Neural cell (in vitro differentiated cells): Measurements from ENCODE around the gene VWA1. TPM values are rescaled to one million over a fixed set of nuclear protein-coding genes. Genes with fewer than 3 reads are reported as not detected.

Experiments used
- H2AFZ ChIP-seq: fragments of 200-600, 300-800 bp; sonication (generic), shearing (Covaris generic); 2 replicates; pipeline ENCODE4 v1.6.0; 2014; ENCODE audit warnings: low read depth, mild to moderate bottlenecking, antibody characterized with exemption, low read length, moderate library complexity
- H3F3A ChIP-seq: fragments of 200-600 bp; shearing (Covaris generic); 2 replicates; pipeline ENCODE4 v1.6.1; 2016; ENCODE audit warnings: mild to moderate bottlenecking, moderate library complexity, mixed read lengths, antibody characterized with exemption, low read length; ENCODE audit not compliant: insufficient read depth, poor library complexity, severe bottlenecking
- H3K27ac ChIP-seq: fragments of 200-600, 300-800 bp; sonication (generic), shearing (Covaris generic); 2 replicates; pipeline ENCODE4 v1.5.1; 2014; ENCODE audit warnings: mild to moderate bottlenecking, low read length, moderate library complexity
- H3K27me3 ChIP-seq: fragments of 300-800, 200-600 bp; sonication (generic), shearing (Covaris generic); 2 replicates; pipeline ENCODE4 v1.6.0; 2014; ENCODE audit warnings: mild to moderate bottlenecking, low read depth, low read length, moderate library complexity; ENCODE audit not compliant: insufficient read depth
- H3K36me3 ChIP-seq: fragments of 300-800, 200-600 bp; sonication (generic), shearing (Covaris generic); 2 replicates; pipeline ENCODE4 v1.5.1; 2014; ENCODE audit warnings: mild to moderate bottlenecking, antibody characterized with exemption, low read length, moderate library complexity; ENCODE audit not compliant: insufficient read depth
- H3K4me2 ChIP-seq: fragments of 300-800, 200-600 bp; sonication (generic), shearing (Covaris generic); 2 replicates; pipeline ENCODE4 v1.6.0; 2014; ENCODE audit warnings: mild to moderate bottlenecking, low read length
- H3K4me3 ChIP-seq: fragments of 300-800, 200-600 bp; sonication (generic), shearing (Covaris generic); 2 replicates; pipeline ENCODE4 v1.5.1; 2014; ENCODE audit warnings: mild to moderate bottlenecking, low read length, moderate library complexity
- H3K79me2 ChIP-seq: fragments of 200-600 bp; shearing (Covaris generic); replicated peaks from 2 replicates; pipeline ENCODE4 v1.6.0; 2014; ENCODE audit warnings: mild to moderate bottlenecking, low read length, moderate library complexity; ENCODE audit not compliant: insufficient read depth
- H3K9ac ChIP-seq: fragments of 300-800, 200-600 bp; sonication (generic), shearing (Covaris generic); 2 replicates; pipeline ENCODE4 v1.6.1; 2016; ENCODE audit warnings: mild to moderate bottlenecking, low read length, mixed read lengths
- H3K9me2 ChIP-seq: fragments of 200-600 bp; shearing (Covaris generic); 2 replicates; pipeline ENCODE4 v1.6.1; 2016; ENCODE audit warnings: mild to moderate bottlenecking, low read length, mixed read lengths; ENCODE audit not compliant: insufficient read depth
- H3K9me3 ChIP-seq: fragments of 200-600, 300-800 bp; sonication (generic), shearing (Covaris generic); 2 replicates; pipeline ENCODE4 v1.6.1; 2016; ENCODE audit warnings: mild to moderate bottlenecking, mixed run types, low read length, moderate library complexity, mixed read lengths
- H4K20me1 ChIP-seq: fragments of 200-600 bp; shearing (Covaris generic); 2 replicates; pipeline ENCODE4 v1.6.1; 2016; ENCODE audit warnings: mild to moderate bottlenecking, mixed run types; ENCODE audit not compliant: insufficient read depth
- EP300 ChIP-seq: fragments of 450-650 bp; conservative IDR thresholded peaks from 2 replicates; pipeline ENCODE4 v1.6.1; 2014; ENCODE audit warnings: antibody characterized with exemption, mild to moderate bottlenecking, moderate library complexity; ENCODE audit not compliant: poor library complexity, severe bottlenecking
- EZH2 ChIP-seq: fragments of 200-600, 300-800 bp; shearing (Covaris generic), sonication (generic); IDR thresholded peaks from 2 replicates; pipeline ENCODE4 v1.6.1; 2014; ENCODE audit warnings: antibody characterized with exemption, low read length, borderline replicate concordance, mild to moderate bottlenecking; ENCODE audit not compliant: insufficient read depth, poor library complexity, severe bottlenecking
- MXI1 ChIP-seq: fragments of 450-650 bp; conservative IDR thresholded peaks from 2 replicates; pipeline ENCODE4 v1.6.1; 2014; ENCODE audit warnings: antibody characterized with exemption, mild to moderate bottlenecking; ENCODE audit not compliant: poor library complexity, severe bottlenecking
- POLR2AphosphoS5 ChIP-seq: IDR thresholded peaks from 2 replicates; pipeline ENCODE4 v1.6.1; 2012
- RAD21 ChIP-seq: fragments of 450-650 bp; conservative IDR thresholded peaks from 2 replicates; pipeline ENCODE4 v1.6.1; 2014; ENCODE audit warnings: antibody characterized with exemption, mild to moderate bottlenecking, moderate library complexity
- SMC3 ChIP-seq: fragments of 450-650 bp; conservative IDR thresholded peaks from 2 replicates; pipeline ENCODE4 v1.6.1; 2014; ENCODE audit warnings: antibody characterized with exemption, mild to moderate bottlenecking, moderate library complexity; ENCODE audit not compliant: poor library complexity
- TAF1 ChIP-seq: IDR thresholded peaks from 2 replicates; pipeline ENCODE4 v1.6.1; 2012; ENCODE audit warnings: low read depth
- polyA plus RNA-seq: library from polyadenylated mRNA; depleted of rRNA; stranded (reverse); fragments of >200 nt; gene quantifications from 2 replicates; pipeline ENCODE4 v1.2.3, GENCODE V29; 2014
- TF ChIP-seq, protein P1 (sequence below): IDR thresholded peaks from 2 replicates; pipeline ENCODE4 v1.6.1; 2012; ENCODE audit warnings: borderline replicate concordance
- TF ChIP-seq, protein P2 (sequence below): fragments of 450-650 bp; IDR thresholded peaks from 2 replicates; pipeline ENCODE4 v1.5.1; 2014; ENCODE audit warnings: antibody characterized with exemption, mild to moderate bottlenecking, moderate library complexity; ENCODE audit not compliant: poor library complexity, severe bottlenecking

The VWA1 gene
- polyA plus RNA-seq, 1 donor from 2014 or later = 0.88 TPM

- Histone ChIP-seq H3K4me3 (no peak overlapping the region), H3K9me2 (no peaks in the 10 kb centered on the region), H3K9ac (no peak overlapping the region), H3K27me3 (no peaks in the 10 kb centered on the region), H3K4me2 (no peak overlapping the region), H4K20me1 (no peaks in the 10 kb centered on the region), H2AFZ (no peak overlapping the region), H3K79me2 (no peaks in the 10 kb centered on the region), H3K9me3 (no peaks in the 10 kb centered on the region), H3K27ac (no peak overlapping the region), H3F3A (no peaks in the 10 kb centered on the region), H3K36me3 (no peaks in the 10 kb centered on the region)
- TF ChIP-seq SMC3 (no peak), TAF1 (no peak), MXI1 (no peak), POLR2AphosphoS5 (no peak), EZH2 (no peak), RAD21 (no peak), EP300 (no peak)
- TF ChIP-seq, protein P1, sequence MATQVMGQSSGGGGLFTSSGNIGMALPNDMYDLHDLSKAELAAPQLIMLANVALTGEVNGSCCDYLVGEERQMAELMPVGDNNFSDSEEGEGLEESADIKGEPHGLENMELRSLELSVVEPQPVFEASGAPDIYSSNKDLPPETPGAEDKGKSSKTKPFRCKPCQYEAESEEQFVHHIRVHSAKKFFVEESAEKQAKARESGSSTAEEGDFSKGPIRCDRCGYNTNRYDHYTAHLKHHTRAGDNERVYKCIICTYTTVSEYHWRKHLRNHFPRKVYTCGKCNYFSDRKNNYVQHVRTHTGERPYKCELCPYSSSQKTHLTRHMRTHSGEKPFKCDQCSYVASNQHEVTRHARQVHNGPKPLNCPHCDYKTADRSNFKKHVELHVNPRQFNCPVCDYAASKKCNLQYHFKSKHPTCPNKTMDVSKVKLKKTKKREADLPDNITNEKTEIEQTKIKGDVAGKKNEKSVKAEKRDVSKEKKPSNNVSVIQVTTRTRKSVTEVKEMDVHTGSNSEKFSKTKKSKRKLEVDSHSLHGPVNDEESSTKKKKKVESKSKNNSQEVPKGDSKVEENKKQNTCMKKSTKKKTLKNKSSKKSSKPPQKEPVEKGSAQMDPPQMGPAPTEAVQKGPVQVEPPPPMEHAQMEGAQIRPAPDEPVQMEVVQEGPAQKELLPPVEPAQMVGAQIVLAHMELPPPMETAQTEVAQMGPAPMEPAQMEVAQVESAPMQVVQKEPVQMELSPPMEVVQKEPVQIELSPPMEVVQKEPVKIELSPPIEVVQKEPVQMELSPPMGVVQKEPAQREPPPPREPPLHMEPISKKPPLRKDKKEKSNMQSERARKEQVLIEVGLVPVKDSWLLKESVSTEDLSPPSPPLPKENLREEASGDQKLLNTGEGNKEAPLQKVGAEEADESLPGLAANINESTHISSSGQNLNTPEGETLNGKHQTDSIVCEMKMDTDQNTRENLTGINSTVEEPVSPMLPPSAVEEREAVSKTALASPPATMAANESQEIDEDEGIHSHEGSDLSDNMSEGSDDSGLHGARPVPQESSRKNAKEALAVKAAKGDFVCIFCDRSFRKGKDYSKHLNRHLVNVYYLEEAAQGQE = no peak
- TF ChIP-seq, protein P2, sequence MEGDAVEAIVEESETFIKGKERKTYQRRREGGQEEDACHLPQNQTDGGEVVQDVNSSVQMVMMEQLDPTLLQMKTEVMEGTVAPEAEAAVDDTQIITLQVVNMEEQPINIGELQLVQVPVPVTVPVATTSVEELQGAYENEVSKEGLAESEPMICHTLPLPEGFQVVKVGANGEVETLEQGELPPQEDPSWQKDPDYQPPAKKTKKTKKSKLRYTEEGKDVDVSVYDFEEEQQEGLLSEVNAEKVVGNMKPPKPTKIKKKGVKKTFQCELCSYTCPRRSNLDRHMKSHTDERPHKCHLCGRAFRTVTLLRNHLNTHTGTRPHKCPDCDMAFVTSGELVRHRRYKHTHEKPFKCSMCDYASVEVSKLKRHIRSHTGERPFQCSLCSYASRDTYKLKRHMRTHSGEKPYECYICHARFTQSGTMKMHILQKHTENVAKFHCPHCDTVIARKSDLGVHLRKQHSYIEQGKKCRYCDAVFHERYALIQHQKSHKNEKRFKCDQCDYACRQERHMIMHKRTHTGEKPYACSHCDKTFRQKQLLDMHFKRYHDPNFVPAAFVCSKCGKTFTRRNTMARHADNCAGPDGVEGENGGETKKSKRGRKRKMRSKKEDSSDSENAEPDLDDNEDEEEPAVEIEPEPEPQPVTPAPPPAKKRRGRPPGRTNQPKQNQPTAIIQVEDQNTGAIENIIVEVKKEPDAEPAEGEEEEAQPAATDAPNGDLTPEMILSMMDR = no peak
Observed at GRCh38 chr1:1487701-1488100, 52.2 kb downstream of the VWA1 start.

DNA sequence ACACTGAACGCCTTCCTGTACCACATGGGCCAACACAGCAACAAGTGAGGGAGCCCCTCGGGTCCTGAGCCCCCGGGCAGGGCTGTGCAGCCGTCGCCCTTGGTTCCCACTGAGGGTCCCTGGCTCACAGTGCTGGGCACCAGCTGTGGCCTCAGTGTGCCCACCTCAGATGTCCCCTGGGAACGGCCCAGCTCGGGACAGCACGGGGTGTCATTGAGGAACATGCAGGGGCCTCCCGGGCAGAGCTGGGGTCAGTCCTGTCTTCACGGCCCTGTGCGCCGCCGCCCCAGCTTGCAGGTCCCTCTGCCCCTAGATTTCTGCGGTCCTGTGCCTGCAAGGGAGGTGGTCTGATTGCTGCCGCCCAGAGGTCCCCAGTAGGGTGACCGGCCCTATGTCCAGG lies 53.7 kb downstream of the VWA1 start:
- Histone ChIP-seq H3K27me3 (no peaks in the 10 kb centered on the region), H3F3A (no peaks in the 10 kb centered on the region), H4K20me1 (no peaks in the 10 kb centered on the region), H3K27ac (no peak overlapping the region), H2AFZ (no peak overlapping the region), H3K9me2 (no peaks in the 10 kb centered on the region), H3K9me3 (no peaks in the 10 kb centered on the region), H3K9ac (no peak overlapping the region), H3K4me2 (no peak overlapping the region), H3K4me3 (no peak overlapping the region), H3K79me2 (no peaks in the 10 kb centered on the region), H3K36me3 (no peaks in the 10 kb centered on the region)
- TF ChIP-seq EP300 (no peak), TAF1 (no peak), RAD21 (no peak), SMC3 (no peak), EZH2 (no peak), POLR2AphosphoS5 (no peak), MXI1 (no peak)
- TF ChIP-seq, protein P2 = no peak
- TF ChIP-seq, protein P1 = no peak
